IPS DF 6.9 (cell line): ENCODE measurements around the gene HINFP.
"Not testable (repeated sequence)": the region's sequence is repeated elsewhere in the genome, so short reads cannot be mapped to it uniquely, and the experiment has no call there.

Experiments used
- DNase-seq: peaks from one replicate; pipeline ENCODE4 v3.0.0-alpha.2; 2013; ENCODE audit warnings: low read depth, low spot score
- H3K27ac ChIP-seq: one replicate; pipeline ENCODE4 v1.5.1; 2013; ENCODE audit warnings: low read length, control low read depth
- H3K27me3 ChIP-seq: 2 replicates; pipeline ENCODE4 v1.6.1; 2013; ENCODE audit warnings: mild to moderate bottlenecking, low read length; ENCODE audit not compliant: control insufficient read depth, insufficient read depth
- H3K36me3 ChIP-seq: 2 replicates; pipeline ENCODE4 v1.6.1; 2013; ENCODE audit warnings: low read length; ENCODE audit not compliant: control insufficient read depth, insufficient read depth
- H3K4me1 ChIP-seq: 2 replicates; pipeline ENCODE4 v1.6.1; 2013; ENCODE audit warnings: low read length; ENCODE audit not compliant: control insufficient read depth, insufficient read depth
- H3K4me3 ChIP-seq: 2 replicates; pipeline ENCODE4 v1.5.1; 2013; ENCODE audit warnings: mild to moderate bottlenecking, low read length
- H3K9me3 ChIP-seq: 2 replicates; pipeline ENCODE4 v1.6.1; 2013; ENCODE audit warnings: low read length, inconsistent platforms; ENCODE audit not compliant: control insufficient read depth, insufficient read depth
- WGBS: extraction: QIAGEN DNeasy Blood & Tissue Kit; methylation state at CpG from one replicate; pipeline ENCODE4 v1.1.7; 2013; ENCODE audit warnings: mixed read lengths, missing lambda C conversion rate; ENCODE audit not compliant: insufficient read length, insufficient coverage; 5-methylcytosine and 5-hydroxymethylcytosine counted together

The HINFP gene

DNA sequence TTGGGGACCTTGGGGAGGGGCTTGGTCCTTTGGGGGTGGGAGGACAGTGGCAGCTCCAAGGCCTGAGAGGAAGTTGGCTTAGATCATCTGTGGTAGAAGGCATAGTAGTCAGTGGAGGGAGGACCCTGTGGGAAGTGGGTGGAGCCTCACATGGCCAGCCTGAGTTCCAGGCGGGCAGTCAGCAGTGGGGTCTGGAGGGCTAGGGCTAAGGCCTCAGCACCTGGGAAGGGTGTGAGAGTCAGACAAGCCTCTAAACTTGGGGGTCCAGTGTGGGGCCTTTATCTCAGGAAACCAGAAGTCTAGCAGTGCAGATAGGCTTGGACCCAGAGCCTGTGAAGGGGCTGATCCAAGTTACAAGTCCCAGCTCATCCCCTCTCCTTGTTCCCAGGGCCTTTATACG lies 51.1 kb downstream of the HINFP start:
- H3K27me3 ChIP-seq, result no peaks in the 10 kb centered on the region
- no CpG with 5 or more reads among the region's 2 CpGs for WGBS
- H3K27ac ChIP-seq, result no peak overlapping the region
- no peaks in the 10 kb centered on the region for H3K36me3 ChIP-seq
- H3K4me3 ChIP-seq, result no peak overlapping the region
- DNase-seq, result no peak
- H3K4me1 ChIP-seq, result no peaks in the 10 kb centered on the region
- no peaks in the 10 kb centered on the region for H3K9me3 ChIP-seq

DNA sequence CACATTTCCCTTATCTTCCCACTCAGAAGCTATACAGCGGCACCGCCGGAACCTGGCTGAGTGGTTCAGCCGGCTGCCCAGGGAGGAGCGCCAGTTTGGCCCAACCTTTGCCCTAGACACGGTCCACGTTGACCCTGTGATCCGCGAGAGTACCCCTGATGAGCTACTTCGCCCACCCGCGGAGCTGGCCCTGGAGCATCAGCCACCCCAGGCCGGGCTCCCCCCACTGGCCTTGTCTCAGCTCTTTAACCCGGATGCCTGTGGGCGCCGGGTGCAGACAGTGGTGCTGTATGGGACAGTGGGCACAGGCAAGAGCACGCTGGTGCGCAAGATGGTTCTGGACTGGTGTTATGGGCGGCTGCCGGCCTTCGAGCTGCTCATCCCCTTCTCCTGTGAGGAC lies 52.1 kb downstream of the HINFP start:
- Histone ChIP-seq H3K27me3 (no peaks in the 10 kb centered on the region), H3K27ac (no peak overlapping the region), H3K4me1 (no peaks in the 10 kb centered on the region), H3K9me3 (no peaks in the 10 kb centered on the region), H3K4me3 (no peak overlapping the region), H3K36me3 (no peaks in the 10 kb centered on the region)
- DNase-seq, result no peak
- WGBS, result no CpG with 5 or more reads among the region's 21 CpGs

DNA sequence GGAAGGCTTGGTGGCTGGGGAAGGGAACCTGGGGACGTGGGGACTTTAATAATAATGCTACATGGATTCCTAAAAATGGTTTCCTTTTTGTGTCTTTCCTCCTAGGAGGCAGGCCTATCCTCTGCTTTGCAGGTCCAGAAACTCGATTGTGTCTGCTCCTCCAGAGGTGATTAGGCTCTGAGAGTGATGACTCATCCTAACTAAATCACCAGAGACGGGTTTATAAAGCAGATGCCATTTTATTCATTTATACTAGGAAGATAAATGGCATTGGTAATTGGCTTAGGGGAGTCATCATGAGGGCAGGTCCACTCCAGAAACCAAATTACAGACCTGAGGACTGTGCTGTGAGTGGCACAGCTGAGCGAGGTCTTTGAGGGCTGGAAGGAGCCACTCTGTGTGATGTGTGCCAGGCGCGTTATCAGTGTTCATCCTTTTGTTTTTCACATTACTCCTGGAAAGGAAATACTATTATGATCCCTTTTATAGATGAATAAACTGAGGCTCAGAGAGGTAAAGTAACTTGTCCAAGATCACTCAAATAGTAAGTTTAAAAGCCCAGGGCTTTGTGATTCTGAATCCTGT lies 54.2 kb downstream of the HINFP start:
- Histone ChIP-seq H3K27ac (no peak overlapping the region), H3K4me3 (no peak overlapping the region), H3K27me3 (no peaks in the 10 kb centered on the region), H3K4me1 (no peaks in the 10 kb centered on the region), H3K9me3 (no peaks in the 10 kb centered on the region), H3K36me3 (peaks cover 5% of the 10 kb centered on the region)
- no peak for DNase-seq
- WGBS, result no CpG with 5 or more reads among the region's 6 CpGs

DNA sequence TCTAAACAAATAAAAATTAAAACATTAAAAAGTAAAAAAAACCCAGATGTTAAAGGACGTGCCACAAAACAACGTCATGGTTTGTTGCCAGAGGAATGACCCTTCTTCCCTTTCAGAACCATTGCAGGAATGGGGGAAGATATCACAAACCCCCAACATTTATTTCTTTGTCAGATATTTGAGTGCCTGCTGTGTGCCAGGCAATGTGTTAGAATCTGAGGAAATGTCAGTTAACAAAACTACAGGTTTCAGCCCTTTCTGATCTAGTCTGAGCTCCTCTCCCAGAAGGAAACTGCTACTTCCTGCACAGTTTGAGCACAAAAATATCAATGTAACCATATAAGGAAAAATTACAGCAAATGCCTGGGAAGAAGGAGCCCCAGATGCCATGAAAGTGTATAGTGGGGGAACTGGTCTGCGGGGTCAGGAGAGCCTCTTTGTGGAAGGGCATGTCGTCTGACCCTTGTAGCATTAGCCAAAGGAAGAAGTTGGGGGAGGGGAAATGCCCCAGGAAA lies 56.8 kb downstream of the HINFP start:
- DNase-seq, result no peak
- no peaks in the 10 kb centered on the region for H3K4me1 ChIP-seq
- peaks cover 5% of the 10 kb centered on the region for H3K36me3 ChIP-seq
- no CpG with 5 or more reads among the region's 4 CpGs for WGBS
- no peaks in the 10 kb centered on the region for H3K9me3 ChIP-seq
- H3K27ac ChIP-seq, result no peak overlapping the region
- no peaks in the 10 kb centered on the region for H3K27me3 ChIP-seq
- H3K4me3 ChIP-seq, result no peak overlapping the region

DNA sequence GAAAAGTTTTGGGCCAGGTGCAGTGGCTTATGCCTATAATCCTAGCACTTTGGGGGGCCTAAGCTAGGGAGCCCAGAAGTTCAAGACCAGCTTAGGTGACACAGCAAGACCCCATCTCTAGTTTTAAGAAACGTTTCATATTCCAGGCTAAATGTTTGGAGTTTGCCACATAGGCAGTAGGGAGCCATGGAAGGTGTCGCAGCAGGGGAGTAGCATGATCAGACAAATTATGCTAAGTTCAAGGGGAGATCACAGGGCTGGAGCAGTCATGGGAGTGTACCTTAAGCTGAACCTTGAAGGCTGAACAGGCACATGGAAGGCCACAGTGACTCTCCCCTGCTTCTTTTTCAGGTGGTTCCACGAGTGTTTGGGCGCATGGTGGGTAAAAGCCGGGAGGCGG lies 58.0 kb downstream of the HINFP start:
- no peak overlapping the region for H3K27ac ChIP-seq
- H3K27me3 ChIP-seq, result no peaks in the 10 kb centered on the region
- H3K36me3 ChIP-seq, result peaks cover 5% of the 10 kb centered on the region
- no peak for DNase-seq
- WGBS, result no CpG with 5 or more reads among the region's 6 CpGs
- no peaks in the 10 kb centered on the region for H3K4me1 ChIP-seq
- H3K4me3 ChIP-seq, result no peak overlapping the region
- H3K9me3 ChIP-seq, result no peaks in the 10 kb centered on the region

DNA sequence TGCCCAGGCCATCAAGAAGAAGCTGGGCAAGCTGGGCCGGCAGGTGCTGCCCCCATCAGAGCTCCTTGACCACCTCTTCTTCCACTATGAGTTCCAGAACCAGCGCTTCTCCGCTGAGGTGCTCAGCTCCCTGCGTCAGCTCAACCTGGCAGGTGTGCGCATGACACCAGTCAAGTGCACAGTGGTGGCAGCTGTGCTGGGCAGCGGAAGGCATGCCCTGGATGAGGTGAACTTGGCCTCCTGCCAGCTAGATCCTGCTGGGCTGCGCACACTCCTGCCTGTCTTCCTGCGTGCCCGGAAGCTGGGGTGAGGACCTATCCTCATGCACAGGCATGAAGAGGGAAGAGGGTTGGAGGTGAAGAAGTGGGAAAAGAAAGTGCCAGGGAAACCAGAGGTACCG lies 58.6 kb downstream of the HINFP start:
- no peak overlapping the region for H3K27ac ChIP-seq
- no peaks in the 10 kb centered on the region for H3K4me1 ChIP-seq
- no peak overlapping the region; the same call in 1 of the 2 replicates for H3K4me3 ChIP-seq
- DNase-seq, result no peak
- no peaks in the 10 kb centered on the region for H3K27me3 ChIP-seq
- WGBS, result no CpG with 5 or more reads among the region's 10 CpGs
- H3K9me3 ChIP-seq, result no peaks in the 10 kb centered on the region
- H3K36me3 ChIP-seq, result peaks cover 5% of the 10 kb centered on the region

DNA sequence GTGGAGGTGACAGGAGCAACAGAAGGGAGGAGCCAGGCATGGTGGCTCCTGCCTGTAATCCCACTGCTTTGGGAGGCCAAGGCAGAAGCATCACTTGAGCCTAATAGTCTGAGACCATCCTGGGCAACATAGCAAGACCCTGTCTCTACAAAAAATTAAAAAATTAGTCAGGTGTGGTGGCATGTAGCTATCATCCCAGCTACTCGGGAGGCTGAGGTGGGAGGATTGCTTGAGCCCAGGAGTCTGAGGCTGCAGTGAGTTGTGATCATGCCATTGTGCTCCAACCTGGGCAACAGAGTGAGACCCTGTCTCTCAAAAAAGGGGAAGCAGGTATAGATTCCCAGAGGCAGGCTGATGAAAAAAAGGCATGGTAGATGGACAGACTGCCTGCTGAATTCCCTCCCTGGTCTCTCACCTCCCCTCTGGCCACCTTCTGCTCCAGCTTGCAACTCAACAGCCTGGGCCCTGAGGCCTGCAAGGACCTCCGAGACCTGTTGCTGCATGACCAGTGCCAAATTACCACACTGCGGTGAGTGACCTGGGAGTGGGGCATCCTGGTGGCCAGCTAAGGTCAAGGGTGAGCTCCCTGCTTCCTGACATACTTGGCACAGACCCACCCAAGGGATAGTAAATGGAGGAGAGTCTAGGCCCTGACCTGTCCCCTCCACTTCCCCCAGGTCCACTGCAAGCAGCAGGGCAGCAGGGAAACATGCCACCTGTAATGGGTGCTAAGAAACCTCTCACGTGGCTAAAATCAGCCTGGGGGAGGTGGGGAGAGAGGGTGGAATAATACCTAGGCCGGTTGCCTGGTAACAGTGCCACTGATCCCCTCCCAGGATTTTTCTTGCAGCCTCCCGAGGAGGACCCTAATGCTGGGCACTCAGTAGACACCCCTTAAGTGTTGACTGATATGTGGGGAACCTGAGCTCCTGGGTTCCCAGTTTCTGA lies 59.6 kb downstream of the HINFP start:
- H3K36me3 ChIP-seq, result peaks cover 5% of the 10 kb centered on the region
- no peaks in the 10 kb centered on the region for H3K27me3 ChIP-seq
- H3K4me3 ChIP-seq, result no peak overlapping the region
- H3K4me1 ChIP-seq, result no peaks in the 10 kb centered on the region
- no CpG with 5 or more reads among the region's 6 CpGs for WGBS
- DNase-seq, result no peak
- H3K27ac ChIP-seq, result no peak overlapping the region
- no peaks in the 10 kb centered on the region for H3K9me3 ChIP-seq

DNA sequence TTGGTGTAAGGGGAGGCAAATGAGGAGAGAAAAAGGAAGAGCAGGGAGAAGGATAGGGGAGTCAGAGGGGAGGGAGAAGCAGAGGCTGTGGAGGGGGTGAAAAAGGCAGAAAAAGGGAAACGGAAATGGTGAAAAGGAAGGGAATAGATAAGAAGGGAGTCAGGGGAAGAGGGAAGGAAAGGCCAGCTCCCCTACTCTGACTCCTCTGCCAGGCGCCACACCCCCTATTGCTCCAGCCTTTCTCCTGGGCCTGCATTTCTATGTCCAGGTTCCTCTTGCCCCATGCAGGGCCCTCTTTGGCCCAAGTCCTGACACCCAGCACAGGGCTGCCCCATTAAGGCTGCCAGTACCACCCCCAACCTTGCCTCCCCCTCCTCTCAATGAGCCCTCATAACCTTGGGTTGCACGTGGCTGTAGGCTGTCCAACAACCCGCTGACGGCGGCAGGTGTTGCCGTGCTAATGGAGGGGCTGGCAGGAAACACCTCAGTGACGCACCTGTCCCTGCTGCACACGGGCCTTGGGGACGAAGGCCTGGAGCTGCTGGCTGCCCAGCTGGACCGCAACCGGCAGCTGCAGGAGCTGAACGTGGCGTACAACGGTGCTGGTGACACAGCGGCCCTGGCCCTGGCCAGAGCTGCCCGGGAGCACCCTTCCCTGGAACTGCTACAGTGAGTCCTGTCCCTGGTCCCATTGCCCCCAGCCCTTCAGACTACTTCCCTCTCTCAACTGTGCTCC lies 60.5 kb downstream of the HINFP start:
- peaks cover 5% of the 10 kb centered on the region for H3K36me3 ChIP-seq
- DNase-seq, result no peak
- no peak overlapping the region for H3K27ac ChIP-seq
- H3K9me3 ChIP-seq, result no peaks in the 10 kb centered on the region
- no peaks in the 10 kb centered on the region for H3K4me1 ChIP-seq
- WGBS, result 100% methylated on average over 1 of the region's 17 CpGs
- H3K27me3 ChIP-seq, result no peaks in the 10 kb centered on the region
- H3K4me3 ChIP-seq, result no peak overlapping the region

DNA sequence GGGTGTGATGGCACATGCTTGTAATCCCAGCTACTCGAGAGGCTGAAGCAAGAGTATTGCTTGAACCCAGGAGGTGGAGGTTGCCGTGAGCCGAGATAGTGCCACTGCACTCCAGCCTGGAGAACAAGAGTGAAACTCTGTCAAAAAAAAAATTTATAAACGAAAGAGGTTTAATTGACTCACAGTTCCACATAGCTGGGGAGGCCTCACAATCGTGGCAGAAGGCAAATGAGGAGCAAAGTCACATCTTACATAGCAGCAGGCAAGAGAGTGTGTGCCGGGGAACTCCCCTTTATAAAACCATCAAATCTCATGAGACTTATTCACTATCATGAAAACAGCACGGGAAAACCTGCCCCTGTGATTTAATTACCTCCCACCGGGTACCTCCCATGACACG lies 63.0 kb downstream of the HINFP start:
- WGBS, result no CpG with 5 or more reads among the region's 9 CpGs
- DNase-seq, H3K4me3 ChIP-seq, H3K27ac ChIP-seq, H3K36me3 ChIP-seq, H3K4me1 ChIP-seq, H3K9me3 ChIP-seq, H3K27me3 ChIP-seq: not testable (repeated sequence)
